ENCODE measurements around the gene KIF12.
A peak's percentile ranks its signal among the peaks of the same experiment; 100 is the strongest.

KIF12 gene

DNA sequence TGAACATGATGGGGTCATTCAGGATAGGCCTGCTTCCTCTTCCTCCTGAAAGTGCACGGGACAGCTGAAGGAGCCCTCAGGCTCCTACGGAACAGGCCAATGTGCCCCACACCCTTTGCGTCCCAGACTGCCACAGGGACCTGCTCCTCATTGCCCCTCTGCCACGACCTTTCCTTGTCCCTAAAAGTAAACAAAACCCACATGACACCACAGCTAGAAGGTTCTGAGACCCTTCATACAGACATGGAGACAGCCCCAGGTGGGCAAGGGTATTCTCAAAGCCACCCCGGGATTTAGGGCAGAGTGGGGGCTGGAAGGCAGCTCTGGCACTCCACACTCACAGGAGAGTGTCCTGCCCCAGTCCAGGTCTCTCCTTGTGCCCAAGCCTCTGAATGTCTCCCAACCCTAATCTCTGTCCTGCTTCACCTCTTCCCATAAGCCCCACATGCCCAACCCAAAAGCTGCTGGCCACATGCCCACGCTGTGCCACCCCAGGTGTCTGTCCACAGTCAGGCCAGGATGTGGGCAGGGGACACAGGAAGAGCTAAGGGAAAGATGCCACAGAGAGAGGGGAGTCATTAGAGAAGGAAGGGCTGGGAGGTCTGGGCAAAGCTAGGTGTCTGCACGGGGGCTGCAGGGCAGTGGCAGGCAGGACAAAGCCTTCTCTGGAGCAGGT is 21.8 kb downstream of the KIF12 start:
- TF ChIP-seq, protein P1, sequence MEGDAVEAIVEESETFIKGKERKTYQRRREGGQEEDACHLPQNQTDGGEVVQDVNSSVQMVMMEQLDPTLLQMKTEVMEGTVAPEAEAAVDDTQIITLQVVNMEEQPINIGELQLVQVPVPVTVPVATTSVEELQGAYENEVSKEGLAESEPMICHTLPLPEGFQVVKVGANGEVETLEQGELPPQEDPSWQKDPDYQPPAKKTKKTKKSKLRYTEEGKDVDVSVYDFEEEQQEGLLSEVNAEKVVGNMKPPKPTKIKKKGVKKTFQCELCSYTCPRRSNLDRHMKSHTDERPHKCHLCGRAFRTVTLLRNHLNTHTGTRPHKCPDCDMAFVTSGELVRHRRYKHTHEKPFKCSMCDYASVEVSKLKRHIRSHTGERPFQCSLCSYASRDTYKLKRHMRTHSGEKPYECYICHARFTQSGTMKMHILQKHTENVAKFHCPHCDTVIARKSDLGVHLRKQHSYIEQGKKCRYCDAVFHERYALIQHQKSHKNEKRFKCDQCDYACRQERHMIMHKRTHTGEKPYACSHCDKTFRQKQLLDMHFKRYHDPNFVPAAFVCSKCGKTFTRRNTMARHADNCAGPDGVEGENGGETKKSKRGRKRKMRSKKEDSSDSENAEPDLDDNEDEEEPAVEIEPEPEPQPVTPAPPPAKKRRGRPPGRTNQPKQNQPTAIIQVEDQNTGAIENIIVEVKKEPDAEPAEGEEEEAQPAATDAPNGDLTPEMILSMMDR (IDR thresholded peaks at IDR 0.05; ENCODE audit: low read depth, low read length): no peak
- in situ Hi-C loops (cut with HindIII; ENCODE audit: low sequenced_read_pairs): no loop called here
- no peak for DNase-seq (ENCODE audit: low read depth, low spot score)
- no peak overlapping the region for H3K4me3 ChIP-seq (ENCODE audit: low read depth, low read length)

DNA sequence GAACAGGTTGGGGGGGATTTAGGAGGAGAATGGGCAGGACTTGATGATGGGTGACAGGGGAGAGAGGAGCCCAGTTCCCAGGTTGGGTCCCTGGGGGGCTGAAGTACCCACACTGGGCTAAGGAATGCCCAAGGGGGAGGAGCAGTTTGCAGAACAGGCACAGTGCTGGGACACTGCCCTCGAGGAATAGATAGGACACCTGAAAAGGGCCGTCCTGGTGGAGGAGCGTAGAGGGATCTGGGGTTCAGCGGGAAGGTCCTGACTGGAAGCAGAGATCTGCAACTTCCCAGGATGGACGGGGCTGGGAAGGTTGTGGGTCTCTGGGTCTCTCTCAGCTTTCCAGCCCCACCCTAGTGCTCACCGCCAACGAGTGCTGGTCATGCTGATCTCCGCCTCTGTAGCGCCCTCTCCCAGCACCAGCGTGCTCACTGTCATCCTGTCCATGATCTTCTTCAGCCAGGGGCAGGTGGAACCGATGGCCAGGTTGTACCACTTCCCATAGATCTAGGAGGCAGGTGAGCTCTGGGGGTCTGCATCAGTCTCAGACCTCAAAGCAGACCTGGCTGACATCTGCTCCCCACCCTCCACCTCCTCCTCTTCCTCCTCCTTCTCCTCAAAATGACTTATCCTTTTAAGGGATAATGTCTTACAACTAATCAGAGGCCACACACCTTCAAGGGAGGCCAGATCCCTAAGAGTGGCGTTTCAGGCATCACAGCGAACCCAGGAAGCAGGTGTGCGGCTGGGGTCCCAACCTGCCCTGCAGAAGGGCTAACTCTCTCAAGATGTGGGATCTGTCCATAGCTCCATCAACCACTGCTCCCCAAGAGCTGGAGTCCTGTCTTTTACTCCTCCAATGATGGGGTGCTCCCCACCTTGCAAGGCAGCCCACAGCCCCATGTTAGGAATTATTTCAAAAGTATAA is 22.6 kb downstream of the KIF12 start:
- H3K4me3 ChIP-seq (ENCODE audit: low read depth, low read length): no peak overlapping the region
- no peak for DNase-seq (ENCODE audit: low read depth, low spot score)
- TF ChIP-seq, protein P1 (IDR thresholded peaks at IDR 0.05; ENCODE audit: low read depth, low read length): no peak
- in situ Hi-C loops (cut with HindIII; ENCODE audit: low sequenced_read_pairs): no loop called here

DNA sequence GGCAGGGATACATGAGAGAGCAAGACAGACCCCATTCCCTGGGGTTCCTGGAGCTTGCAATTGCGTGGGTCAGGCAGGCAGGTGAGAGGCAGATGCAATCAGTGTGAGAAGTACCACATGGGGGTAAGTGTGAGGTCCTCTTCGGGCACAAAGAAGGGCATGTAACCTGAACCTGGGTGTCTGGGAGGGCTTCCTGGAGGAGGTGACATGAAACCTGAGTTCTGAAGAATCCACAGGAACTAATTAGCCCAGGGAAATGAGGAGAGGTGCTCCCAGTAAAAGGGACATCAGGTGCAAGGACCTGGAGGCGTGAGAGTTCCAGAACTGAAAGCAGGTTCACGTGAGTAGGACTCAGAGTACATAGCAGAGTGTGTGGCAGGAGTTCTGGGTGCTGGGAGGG is 23.5 kb downstream of the KIF12 start:
- TF ChIP-seq, protein P1 (IDR thresholded peaks at IDR 0.05; ENCODE audit: low read depth, low read length): no peak
- in situ Hi-C loops (cut with HindIII; ENCODE audit: low sequenced_read_pairs): no loop called here
- H3K4me3 ChIP-seq (ENCODE audit: low read depth, low read length): no peak overlapping the region
- DNase-seq (ENCODE audit: low read depth, low spot score): no peak

DNA sequence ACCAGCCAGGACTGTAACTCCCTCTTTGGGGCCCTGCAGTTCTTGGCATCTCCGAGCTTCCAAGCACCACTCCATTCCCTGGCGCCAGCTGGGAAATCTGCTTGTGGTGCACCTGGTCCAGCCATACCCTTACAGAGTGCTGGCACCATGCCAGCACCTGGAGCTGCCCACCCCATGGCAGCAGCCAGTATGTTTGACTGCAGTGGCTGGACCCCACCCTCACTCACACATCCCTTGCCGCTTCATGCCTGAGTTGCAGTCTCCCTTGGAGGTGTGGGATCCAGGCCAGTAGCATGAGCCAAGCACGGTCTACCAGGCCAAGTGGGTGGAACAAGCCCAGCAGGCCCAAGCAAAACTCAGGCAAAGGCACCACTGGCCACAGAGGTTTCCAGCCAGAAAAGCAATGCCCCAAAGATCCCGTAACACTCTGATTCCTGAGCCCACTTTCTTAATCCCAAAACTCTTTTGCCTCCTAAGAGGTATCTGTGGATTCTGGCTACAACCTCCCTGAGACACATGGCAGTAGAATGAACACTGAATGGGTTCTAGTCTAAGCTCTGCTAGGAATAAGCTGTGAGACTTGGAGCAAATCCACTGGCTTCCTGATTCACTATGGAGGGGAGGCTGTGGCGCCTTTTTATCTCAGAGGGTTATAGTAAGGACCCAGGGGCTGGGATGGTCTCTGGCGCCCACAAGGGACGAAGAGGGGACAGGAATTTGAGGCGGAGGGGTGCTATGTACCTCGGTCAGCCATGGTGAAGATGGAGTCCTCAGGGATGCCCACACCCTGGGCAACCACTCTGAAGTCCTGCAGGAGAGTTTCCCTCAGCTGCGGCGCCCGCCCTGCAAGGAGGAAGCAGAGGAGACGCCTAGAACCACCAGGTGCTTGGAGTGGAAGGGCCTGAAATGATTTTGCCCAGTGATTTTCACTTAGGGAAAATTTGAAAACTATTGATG is 26.6 kb downstream of the KIF12 start:
- TF ChIP-seq, protein P1 (IDR thresholded peaks at IDR 0.05; ENCODE audit: low read depth, low read length): peak; percentile 7
- in situ Hi-C loops (cut with HindIII; ENCODE audit: low sequenced_read_pairs): no loop called here
- peak; percentile 32 for DNase-seq (ENCODE audit: low read depth, low spot score)
- no peak overlapping the region for H3K4me3 ChIP-seq (ENCODE audit: low read depth, low read length)

DNA sequence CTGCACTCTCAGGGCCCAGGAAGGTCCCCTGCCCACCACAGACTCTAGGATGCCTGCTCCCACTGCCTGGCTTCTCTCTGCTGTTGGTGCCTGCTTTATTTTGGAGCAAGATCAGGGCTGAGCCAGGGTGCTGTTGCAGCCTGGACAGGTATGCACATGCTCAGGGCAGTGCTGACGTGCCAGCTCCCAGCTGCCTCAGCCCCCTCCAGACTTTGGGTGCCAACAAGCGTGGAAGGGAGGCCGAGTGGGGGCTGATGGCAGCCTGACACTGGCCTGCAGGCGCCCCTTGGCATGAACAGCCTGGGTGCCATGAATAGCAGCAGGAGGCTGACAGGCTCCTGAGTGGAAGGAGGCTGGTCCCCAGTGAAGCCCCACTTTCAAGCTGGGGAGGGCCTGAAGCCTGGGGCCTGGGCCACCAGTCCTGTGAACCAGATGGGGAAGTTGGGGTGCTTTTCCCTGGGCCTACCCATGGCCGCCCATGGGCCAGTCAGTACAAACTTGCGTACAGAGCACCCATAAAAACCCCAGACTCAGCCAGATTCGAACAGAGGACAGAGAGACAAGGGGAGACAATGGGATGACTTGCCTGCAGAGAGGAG is 27.8 kb downstream of the KIF12 start:
- in situ Hi-C loops (cut with HindIII; ENCODE audit: low sequenced_read_pairs): no loop called here
- DNase-seq (ENCODE audit: low read depth, low spot score): no peak
- TF ChIP-seq, protein P1 (IDR thresholded peaks at IDR 0.05; ENCODE audit: low read depth, low read length): no peak
- H3K4me3 ChIP-seq (ENCODE audit: low read depth, low read length): no peak overlapping the region

Data from astrocyte of the spinal cord (primary cell).